Testis (tissue), 3 donors: ENCODE data around the gene HSPH1. TPM values are rescaled to one million over a fixed set of nuclear protein-coding genes. Genes with fewer than 3 reads are reported as not detected.

Experiments used
- DNase-seq: peaks from one replicate; pipeline ENCODE4 v3.0.0-alpha.2; 2019
- H3K27ac ChIP-seq, 2 donors: fragments of 200-600 bp; sonication (generic); one replicate each; pipeline ENCODE4 v1.5.1; 2019
- H3K27me3 ChIP-seq: fragments of 200-600 bp; sonication (generic); one replicate; pipeline ENCODE4 v1.5.1; 2019
- H3K36me3 ChIP-seq: fragments of 200-600 bp; sonication (generic); one replicate; pipeline ENCODE4 v1.5.1; 2017; ENCODE audit warnings: low read depth; ENCODE audit errors: missing control alignments
- H3K4me1 ChIP-seq: fragments of 200-600 bp; sonication (generic); one replicate; pipeline ENCODE4 v1.5.1; 2019
- H3K4me3 ChIP-seq, 2 donors: fragments of 200-600 bp; sonication (generic); one replicate each; pipeline ENCODE4 v1.5.1; 2017 to 2019
- H3K9me3 ChIP-seq: fragments of 200-600 bp; sonication (generic); one replicate; pipeline ENCODE4 v1.5.1; 2017
- CTCF ChIP-seq, 3 experiments: fragments of 450-650 bp in 2 of 3; fragments of 200-600 bp in 1 of 3; sonication (generic) in 1 of 3; IDR thresholded peaks; one replicate each; pipeline ENCODE4 v1.5.1; 2016 to 2019; ENCODE audit warnings: antibody characterized with exemption in 3 of 3, mild to moderate bottlenecking in 2 of 3, moderate library complexity in 1 of 3
- POLR2A ChIP-seq: fragments of 450-650 bp; IDR thresholded peaks from one replicate; pipeline ENCODE4 v1.6.1; 2017; ENCODE audit warnings: antibody characterized with exemption, mild to moderate bottlenecking, moderate library complexity
- WGBS, 2 donors: methylation state at CpG; one replicate each; pipeline ENCODE4 v1.1.5; 2018; 5-methylcytosine and 5-hydroxymethylcytosine counted together
- intact Hi-C: fragments of 100-400 bp; cut with DNase I; formaldehyde crosslinking; loops from one replicate; pipeline ENCODE4 v1.15.1; 2023; ENCODE audit warnings: low total_unique reads
- polyA plus RNA-seq: library from polyadenylated mRNA; stranded (reverse); fragments of 350-450 nt; fragmentation: Illumina TruSeq; extraction: RNeasy Lipid Tissue Mini Kit (QIAGEN cat#74804); gene quantifications from one replicate; pipeline ENCODE4 v1.2.3, GENCODE V29; 2014; ENCODE audit warnings: low read depth, low replicate concordance; ENCODE audit not compliant: insufficient read depth
- total RNA-seq, 2 donors: library from RNA; depleted of rRNA; stranded (reverse); fragments of >200 nt; gene quantifications; one replicate each; pipeline ENCODE4 v1.2.3, GENCODE V29; 2016

HSPH1 gene
- total and polyA plus RNA-seq, 3 donors from 2014 or later: 103 to 116 (median 105) TPM

- Histone ChIP-seq H3K4me3 (no peak overlapping the region), H3K4me1 (no peaks in the 10 kb centered on the region), H3K27ac (peak overlapping the region in 1 of 2 donors; percentile 12), H3K27me3 (no peaks in the 10 kb centered on the region), H3K9me3 (no peaks in the 10 kb centered on the region), H3K36me3 (no peaks in the 10 kb centered on the region)
- no peak for TF ChIP-seq CTCF (IDR thresholded peaks at IDR 0.05)
- TF ChIP-seq POLR2A: no peak
- intact Hi-C loops: no loop called here
- WGBS, 2 donors: 56 to 71% methylated on average over 3 of the region's 3 CpGs
- DNase-seq: no peak
These were observed 23.2 kb downstream of the HSPH1 start for GRCh38 chr13:31138515-31138914.

- DNase-seq: no peak
- intact Hi-C loops: no loop called here
- H3K27me3 ChIP-seq: no peaks in the 10 kb centered on the region
- no peak overlapping the region for H3K4me3 ChIP-seq
- no peaks in the 10 kb centered on the region for H3K9me3 ChIP-seq
- H3K4me1 ChIP-seq: no peaks in the 10 kb centered on the region
- H3K27ac ChIP-seq: no peak overlapping the region
- no peaks in the 10 kb centered on the region for H3K36me3 ChIP-seq
- no peak for TF ChIP-seq CTCF (IDR thresholded peaks at IDR 0.05)
- no peak for TF ChIP-seq POLR2A
These were observed 25.0 kb downstream of the HSPH1 start for GRCh38 chr13:31136724-31137123.

- H3K27ac ChIP-seq: no peak overlapping the region
- no peaks in the 10 kb centered on the region for H3K27me3 ChIP-seq
- no peaks in the 10 kb centered on the region for H3K9me3 ChIP-seq
- no peak overlapping the region for H3K4me3 ChIP-seq
- no peaks in the 10 kb centered on the region for H3K4me1 ChIP-seq
- no peaks in the 10 kb centered on the region for H3K36me3 ChIP-seq
- intact Hi-C loops: no loop called here
- no peak for DNase-seq
- 96 to 100% methylated on average over 3 of the region's 3 CpGs for WGBS, 2 donors
- TF ChIP-seq POLR2A (no peak), CTCF (IDR thresholded peaks at IDR 0.05) (no peak)
These were observed 27.5 kb downstream of the HSPH1 start for GRCh38 chr13:31134039-31134711.

GRCh38 chr13:31133621-31134020 lies 28.1 kb downstream of the HSPH1 start:
- H3K9me3 ChIP-seq: no peaks in the 10 kb centered on the region

More at GRCh38 chr13:31133621-31134020, 28.1 kb downstream of the HSPH1 start:
- DNase-seq: no peak
- intact Hi-C loops: no loop called here
- TF ChIP-seq POLR2A: no peak
- TF ChIP-seq CTCF (IDR thresholded peaks at IDR 0.05): no peak
- no peaks in the 10 kb centered on the region for H3K36me3 ChIP-seq
- WGBS, 2 donors: 87 to 89% methylated on average over 5 of the region's 5 CpGs
- no peak overlapping the region for H3K4me3 ChIP-seq
- no peaks in the 10 kb centered on the region for H3K27me3 ChIP-seq
- no peak overlapping the region for H3K27ac ChIP-seq
- H3K4me1 ChIP-seq: no peaks in the 10 kb centered on the region
